Transverse colon (tissue), 3 donors: ENCODE data around the gene SMYD3.

Experiments
- POLR2A ChIP-seq: fragments of 450-650 bp; IDR thresholded peaks from one replicate; pipeline ENCODE4 v1.6.1; 2016; ENCODE audit warnings: antibody characterized with exemption, mild to moderate bottlenecking, moderate library complexity
- TF ChIP-seq, protein P1 (sequence below), 5 experiments: fragments of 200-600 bp in 3 of 5; fragments of 450-650 bp in 2 of 5; sonication (generic) in 3 of 5; IDR thresholded peaks; 1 replicate in 2 of 5; 2 replicates in 3 of 5; pipeline ENCODE4 v1.5.1; 2016 to 2017; ENCODE audit warnings: antibody characterized with exemption in 5 of 5, inconsistent platforms in 3 of 5, mild to moderate bottlenecking in 2 of 5, moderate library complexity in 1 of 5

DNA sequence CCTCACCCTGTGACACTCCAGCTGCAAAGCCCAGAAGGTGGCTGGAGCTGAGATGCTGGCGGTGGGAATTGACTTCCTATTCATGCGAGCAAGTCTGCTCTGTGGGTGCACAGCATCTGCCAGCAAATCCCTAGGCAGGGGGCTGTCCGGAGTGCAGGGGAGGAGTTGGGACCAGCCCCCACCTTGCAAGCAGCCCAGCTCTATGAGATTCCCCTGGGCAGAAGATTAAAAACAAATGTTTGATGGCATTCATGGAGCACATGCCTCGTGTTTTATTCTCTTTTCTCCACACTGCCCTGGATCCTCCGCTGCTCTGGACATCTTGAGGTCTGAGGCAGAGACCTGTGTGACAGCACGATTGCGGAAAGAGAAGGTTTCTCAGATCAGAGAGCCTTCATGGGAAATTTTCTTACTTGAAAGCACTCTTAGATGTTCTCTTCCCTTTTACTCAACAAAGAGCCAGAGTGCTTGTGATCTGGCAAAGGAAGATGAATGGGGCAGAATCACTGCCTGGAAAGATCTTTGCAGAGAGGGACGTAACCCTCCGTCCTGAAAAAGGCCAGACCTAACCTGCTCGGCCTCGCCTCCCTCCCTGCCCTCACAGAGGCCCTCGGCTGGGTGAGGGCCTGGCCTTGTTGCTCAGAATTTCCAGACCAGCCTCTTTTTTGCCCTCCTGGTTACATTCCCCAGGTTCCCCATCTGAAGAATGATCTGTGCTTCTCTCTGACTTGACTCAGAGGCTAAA lies 755.2 kb downstream of the SMYD3 start:
- no peak for TF ChIP-seq POLR2A
- TF ChIP-seq, protein P1, sequence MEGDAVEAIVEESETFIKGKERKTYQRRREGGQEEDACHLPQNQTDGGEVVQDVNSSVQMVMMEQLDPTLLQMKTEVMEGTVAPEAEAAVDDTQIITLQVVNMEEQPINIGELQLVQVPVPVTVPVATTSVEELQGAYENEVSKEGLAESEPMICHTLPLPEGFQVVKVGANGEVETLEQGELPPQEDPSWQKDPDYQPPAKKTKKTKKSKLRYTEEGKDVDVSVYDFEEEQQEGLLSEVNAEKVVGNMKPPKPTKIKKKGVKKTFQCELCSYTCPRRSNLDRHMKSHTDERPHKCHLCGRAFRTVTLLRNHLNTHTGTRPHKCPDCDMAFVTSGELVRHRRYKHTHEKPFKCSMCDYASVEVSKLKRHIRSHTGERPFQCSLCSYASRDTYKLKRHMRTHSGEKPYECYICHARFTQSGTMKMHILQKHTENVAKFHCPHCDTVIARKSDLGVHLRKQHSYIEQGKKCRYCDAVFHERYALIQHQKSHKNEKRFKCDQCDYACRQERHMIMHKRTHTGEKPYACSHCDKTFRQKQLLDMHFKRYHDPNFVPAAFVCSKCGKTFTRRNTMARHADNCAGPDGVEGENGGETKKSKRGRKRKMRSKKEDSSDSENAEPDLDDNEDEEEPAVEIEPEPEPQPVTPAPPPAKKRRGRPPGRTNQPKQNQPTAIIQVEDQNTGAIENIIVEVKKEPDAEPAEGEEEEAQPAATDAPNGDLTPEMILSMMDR (IDR thresholded peaks at IDR 0.05) = no peak
